ENCODE data around the gene HPN. TPM values are rescaled to one million over a fixed set of nuclear protein-coding genes. Genes with fewer than 3 reads are reported as not detected.

HPN gene
- total and polyA plus RNA-seq, 2 of the 13 experiments (the other 11 are each of a cell fraction or from before 2014, with no cell fraction given) = 46.7 to 261 TPM

DNA sequence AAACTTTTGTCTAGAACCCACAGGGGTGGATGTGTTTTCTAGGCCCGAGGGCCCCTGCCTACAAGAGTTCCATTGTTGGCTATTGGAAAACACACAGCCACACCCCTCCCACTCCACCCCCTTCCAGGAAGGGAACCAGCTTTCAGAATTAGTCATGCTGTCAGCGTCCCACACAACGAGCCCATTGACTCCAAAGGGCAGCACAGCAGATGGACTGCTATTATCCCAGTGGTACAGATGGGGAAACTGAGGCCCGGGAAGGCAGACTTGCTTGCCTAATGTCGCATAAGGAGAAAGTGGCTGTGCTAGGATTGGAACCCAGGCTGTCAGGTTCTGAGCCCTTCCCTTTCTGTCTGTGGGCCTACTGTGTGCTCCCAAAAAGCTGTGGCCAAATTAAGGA is 66.0 kb downstream of the HPN start (continued):
- TF ChIP-seq, protein P1, sequence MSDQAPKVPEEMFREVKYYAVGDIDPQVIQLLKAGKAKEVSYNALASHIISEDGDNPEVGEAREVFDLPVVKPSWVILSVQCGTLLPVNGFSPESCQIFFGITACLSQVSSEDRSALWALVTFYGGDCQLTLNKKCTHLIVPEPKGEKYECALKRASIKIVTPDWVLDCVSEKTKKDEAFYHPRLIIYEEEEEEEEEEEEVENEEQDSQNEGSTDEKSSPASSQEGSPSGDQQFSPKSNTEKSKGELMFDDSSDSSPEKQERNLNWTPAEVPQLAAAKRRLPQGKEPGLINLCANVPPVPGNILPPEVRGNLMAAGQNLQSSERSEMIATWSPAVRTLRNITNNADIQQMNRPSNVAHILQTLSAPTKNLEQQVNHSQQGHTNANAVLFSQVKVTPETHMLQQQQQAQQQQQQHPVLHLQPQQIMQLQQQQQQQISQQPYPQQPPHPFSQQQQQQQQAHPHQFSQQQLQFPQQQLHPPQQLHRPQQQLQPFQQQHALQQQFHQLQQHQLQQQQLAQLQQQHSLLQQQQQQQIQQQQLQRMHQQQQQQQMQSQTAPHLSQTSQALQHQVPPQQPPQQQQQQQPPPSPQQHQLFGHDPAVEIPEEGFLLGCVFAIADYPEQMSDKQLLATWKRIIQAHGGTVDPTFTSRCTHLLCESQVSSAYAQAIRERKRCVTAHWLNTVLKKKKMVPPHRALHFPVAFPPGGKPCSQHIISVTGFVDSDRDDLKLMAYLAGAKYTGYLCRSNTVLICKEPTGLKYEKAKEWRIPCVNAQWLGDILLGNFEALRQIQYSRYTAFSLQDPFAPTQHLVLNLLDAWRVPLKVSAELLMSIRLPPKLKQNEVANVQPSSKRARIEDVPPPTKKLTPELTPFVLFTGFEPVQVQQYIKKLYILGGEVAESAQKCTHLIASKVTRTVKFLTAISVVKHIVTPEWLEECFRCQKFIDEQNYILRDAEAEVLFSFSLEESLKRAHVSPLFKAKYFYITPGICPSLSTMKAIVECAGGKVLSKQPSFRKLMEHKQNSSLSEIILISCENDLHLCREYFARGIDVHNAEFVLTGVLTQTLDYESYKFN (CRISPR knock-in tag; conservative IDR thresholded peaks at IDR 0.05) = peak; percentile 68
- TF ChIP-seq RXRA (CRISPR knock-in tag; IDR thresholded peaks at IDR 0.05) (peak; percentile 45; the same call in 1 of the 2 replicates), YEATS2 (CRISPR knock-in tag; IDR thresholded peaks at IDR 0.05; ENCODE audit: borderline replicate concordance) (peak; percentile 39; the same call in 1 of the 2 replicates), ISX (CRISPR knock-in tag; conservative IDR thresholded peaks at IDR 0.05) (no peak), ELF3 (CRISPR knock-in tag; IDR thresholded peaks at IDR 0.05) (peak; percentile 79), FOXA1 (IDR thresholded peaks at IDR 0.05) (no peak), FOXA1 (CRISPR knock-in tag; IDR thresholded peaks at IDR 0.05) (0 out of 2 replicates have a peak, but pooled peaks have one; percentile 9), SOX13 (IDR thresholded peaks at IDR 0.05) (no peak), SOX13 (CRISPR knock-in tag; conservative IDR thresholded peaks at IDR 0.05 in 1 of 2, IDR thresholded peaks at IDR 0.05 in 1 of 2) (peak in 1 of 2 experiments; percentile 88; a peak in 2 of 4 replicates), CHD4 (IDR thresholded peaks at IDR 0.05; ENCODE audit: borderline replicate concordance, low read length) (peak; percentile 47; the same call in 1 of the 2 replicates), TBX3 (IDR thresholded peaks at IDR 0.05; ENCODE audit: borderline replicate concordance) (no peak), MAZ (IDR thresholded peaks at IDR 0.05; ENCODE audit: borderline replicate concordance, low read depth, low read length) (0 out of 2 replicates have a peak, but pooled peaks have one; percentile 44), MAZ (CRISPR knock-in tag; IDR thresholded peaks at IDR 0.05; ENCODE audit: low read depth) (no peak), ZNF616 (CRISPR knock-in tag; IDR thresholded peaks at IDR 0.05; ENCODE audit: low read depth) (no peak), ELF1 (CRISPR knock-in tag; IDR thresholded peaks at IDR 0.05) (peak; percentile 49; the same call in 1 of the 2 replicates), THAP11 (CRISPR knock-in tag; IDR thresholded peaks at IDR 0.05) (0 out of 2 replicates have a peak, but pooled peaks have one; percentile 26), ZNF3 (CRISPR knock-in tag; IDR thresholded peaks at IDR 0.05) (0 out of 2 replicates have a peak, but pooled peaks have one; percentile 65)
- TF ChIP-seq, protein P2, sequence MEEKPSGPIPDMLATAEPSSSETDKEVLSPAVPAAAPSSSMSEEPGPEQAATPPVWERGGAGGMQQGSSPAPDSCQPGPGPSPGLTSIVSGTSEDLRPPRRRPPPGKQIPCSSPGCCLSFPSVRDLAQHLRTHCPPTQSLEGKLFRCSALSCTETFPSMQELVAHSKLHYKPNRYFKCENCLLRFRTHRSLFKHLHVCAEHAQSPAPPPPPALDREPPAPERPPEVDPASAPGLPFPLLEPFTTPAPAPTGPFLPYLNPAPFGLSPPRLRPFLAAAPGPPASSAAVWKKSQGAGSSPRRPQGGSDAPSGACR (CRISPR knock-in tag; IDR thresholded peaks at IDR 0.05) = no peak
- TF ChIP-seq, protein P3, sequence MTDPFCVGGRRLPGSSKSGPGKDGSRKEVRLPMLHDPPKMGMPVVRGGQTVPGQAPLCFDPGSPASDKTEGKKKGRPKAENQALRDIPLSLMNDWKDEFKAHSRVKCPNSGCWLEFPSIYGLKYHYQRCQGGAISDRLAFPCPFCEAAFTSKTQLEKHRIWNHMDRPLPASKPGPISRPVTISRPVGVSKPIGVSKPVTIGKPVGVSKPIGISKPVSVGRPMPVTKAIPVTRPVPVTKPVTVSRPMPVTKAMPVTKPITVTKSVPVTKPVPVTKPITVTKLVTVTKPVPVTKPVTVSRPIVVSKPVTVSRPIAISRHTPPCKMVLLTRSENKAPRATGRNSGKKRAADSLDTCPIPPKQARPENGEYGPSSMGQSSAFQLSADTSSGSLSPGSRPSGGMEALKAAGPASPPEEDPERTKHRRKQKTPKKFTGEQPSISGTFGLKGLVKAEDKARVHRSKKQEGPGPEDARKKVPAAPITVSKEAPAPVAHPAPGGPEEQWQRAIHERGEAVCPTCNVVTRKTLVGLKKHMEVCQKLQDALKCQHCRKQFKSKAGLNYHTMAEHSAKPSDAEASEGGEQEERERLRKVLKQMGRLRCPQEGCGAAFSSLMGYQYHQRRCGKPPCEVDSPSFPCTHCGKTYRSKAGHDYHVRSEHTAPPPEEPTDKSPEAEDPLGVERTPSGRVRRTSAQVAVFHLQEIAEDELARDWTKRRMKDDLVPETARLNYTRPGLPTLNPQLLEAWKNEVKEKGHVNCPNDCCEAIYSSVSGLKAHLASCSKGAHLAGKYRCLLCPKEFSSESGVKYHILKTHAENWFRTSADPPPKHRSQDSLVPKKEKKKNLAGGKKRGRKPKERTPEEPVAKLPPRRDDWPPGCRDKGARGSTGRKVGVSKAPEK (CRISPR knock-in tag; IDR thresholded peaks at IDR 0.05; ENCODE audit: borderline replicate concordance) = no peak
- TF ChIP-seq, protein P4, sequence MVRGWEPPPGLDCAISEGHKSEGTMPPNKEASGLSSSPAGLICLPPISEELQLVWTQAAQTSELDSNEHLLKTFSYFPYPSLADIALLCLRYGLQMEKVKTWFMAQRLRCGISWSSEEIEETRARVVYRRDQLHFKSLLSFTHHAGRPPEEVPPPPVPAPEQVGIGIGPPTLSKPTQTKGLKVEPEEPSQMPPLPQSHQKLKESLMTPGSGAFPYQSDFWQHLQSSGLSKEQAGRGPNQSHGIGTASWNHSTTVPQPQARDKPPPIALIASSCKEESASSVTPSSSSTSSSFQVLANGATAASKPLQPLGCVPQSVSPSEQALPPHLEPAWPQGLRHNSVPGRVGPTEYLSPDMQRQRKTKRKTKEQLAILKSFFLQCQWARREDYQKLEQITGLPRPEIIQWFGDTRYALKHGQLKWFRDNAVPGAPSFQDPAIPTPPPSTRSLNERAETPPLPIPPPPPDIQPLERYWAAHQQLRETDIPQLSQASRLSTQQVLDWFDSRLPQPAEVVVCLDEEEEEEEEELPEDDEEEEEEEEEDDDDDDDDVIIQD (CRISPR knock-in tag; IDR thresholded peaks at IDR 0.05; ENCODE audit: low read depth) = 0 out of 2 replicates have a peak, but pooled peaks have one; percentile 10
- TF ChIP-seq, protein P5, sequence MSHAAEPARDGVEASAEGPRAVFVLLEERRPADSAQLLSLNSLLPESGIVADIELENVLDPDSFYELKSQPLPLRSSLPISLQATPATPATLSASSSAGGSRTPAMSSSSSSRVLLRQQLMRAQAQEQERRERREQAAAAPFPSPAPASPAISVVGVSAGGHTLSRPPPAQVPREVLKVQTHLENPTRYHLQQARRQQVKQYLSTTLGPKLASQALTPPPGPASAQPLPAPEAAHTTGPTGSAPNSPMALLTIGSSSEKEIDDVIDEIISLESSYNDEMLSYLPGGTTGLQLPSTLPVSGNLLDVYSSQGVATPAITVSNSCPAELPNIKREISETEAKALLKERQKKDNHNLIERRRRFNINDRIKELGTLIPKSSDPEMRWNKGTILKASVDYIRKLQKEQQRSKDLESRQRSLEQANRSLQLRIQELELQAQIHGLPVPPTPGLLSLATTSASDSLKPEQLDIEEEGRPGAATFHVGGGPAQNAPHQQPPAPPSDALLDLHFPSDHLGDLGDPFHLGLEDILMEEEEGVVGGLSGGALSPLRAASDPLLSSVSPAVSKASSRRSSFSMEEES (CRISPR knock-in tag; IDR thresholded peaks at IDR 0.05) = 0 out of 2 replicates have a peak, but pooled peaks have one; percentile 16
